Epithelial cell of proximal tubule (primary cell): ENCODE data around the gene POLL. TPM values are rescaled to one million over a fixed set of nuclear protein-coding genes. Genes with fewer than 3 reads are reported as not detected.
"Not testable (repeated sequence)": the region's sequence is repeated elsewhere in the genome, so short reads cannot be mapped to it uniquely, and the experiment has no call there.

Source experiments
- DNase-seq: peaks from one replicate; pipeline ENCODE4 v3.0.0-alpha.2; 2011; ENCODE audit warnings: low read depth
- H3K4me3 ChIP-seq: 2 replicates; pipeline ENCODE4 v1.5.1; 2011; ENCODE audit warnings: low read depth, mild to moderate bottlenecking, low read length
- CTCF ChIP-seq: conservative IDR thresholded peaks from 2 replicates; pipeline ENCODE4 v1.5.1; 2012; ENCODE audit warnings: low read depth, mild to moderate bottlenecking, low read length
- total RNA-seq: library from RNA; depleted of rRNA; stranded (reverse); fragments of >200 nt; gene quantifications from 2 replicates; pipeline ENCODE4 v1.2.3, GENCODE V29; 2015

POLL gene
- total RNA-seq, 1 donor from 2014 or later, result 27.6 TPM

GRCh38 chr10:101595591-101596433, 7.8 kb upstream of the POLL start:
- no peak for TF ChIP-seq CTCF
- DNase-seq, result no peak
- H3K4me3 ChIP-seq, result no peak overlapping the region

DNA sequence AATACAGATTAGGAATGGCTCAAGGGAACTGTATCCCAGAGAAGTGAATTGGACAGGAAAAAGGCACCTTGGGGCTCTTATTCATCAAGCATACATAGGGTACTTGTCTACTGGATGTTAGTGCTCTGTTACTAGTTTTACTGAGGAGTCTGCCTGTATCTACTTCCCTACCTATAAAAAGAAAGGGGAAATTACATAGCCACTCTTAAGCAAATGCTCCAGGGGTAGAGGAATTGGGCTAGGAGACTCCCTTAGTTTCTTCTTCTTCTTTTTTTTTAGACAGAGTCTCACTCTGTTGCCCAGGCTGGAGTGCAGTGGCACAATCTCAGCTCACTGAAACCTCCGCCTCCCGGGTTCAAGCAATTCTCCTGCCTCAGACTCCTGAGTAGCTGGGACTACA, 5.3 kb upstream of the POLL start:
- not testable (repeated sequence) for H3K4me3 ChIP-seq, DNase-seq

- no peak for TF ChIP-seq CTCF
- DNase-seq, result no peak
- peak overlapping the region; percentile 100 for H3K4me3 ChIP-seq
Measured at GRCh38 chr10:101588879-101589278, 822 bp upstream of the POLL start.

DNA sequence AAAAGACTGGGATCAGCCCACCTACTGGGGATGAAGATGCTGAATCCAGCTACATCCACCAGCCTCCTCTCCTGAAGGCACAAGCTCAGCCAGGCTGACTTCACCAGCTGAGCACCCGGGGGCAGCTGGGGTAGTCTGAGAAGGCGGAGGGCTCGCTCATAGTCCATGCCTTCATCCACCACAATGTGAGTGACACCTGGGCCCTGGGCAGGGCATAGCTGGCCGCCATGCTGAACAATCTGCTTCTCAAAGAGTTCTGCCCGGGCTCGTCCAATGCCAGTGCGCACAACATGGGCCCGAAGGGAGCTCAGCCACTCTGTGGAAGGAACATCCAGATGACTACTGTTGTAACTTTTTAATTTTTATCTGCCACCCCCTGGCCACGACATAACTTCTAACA, 2.2 kb downstream of the POLL start:
- no peak for DNase-seq
- no peak for TF ChIP-seq CTCF
- no peak overlapping the region for H3K4me3 ChIP-seq

DNA sequence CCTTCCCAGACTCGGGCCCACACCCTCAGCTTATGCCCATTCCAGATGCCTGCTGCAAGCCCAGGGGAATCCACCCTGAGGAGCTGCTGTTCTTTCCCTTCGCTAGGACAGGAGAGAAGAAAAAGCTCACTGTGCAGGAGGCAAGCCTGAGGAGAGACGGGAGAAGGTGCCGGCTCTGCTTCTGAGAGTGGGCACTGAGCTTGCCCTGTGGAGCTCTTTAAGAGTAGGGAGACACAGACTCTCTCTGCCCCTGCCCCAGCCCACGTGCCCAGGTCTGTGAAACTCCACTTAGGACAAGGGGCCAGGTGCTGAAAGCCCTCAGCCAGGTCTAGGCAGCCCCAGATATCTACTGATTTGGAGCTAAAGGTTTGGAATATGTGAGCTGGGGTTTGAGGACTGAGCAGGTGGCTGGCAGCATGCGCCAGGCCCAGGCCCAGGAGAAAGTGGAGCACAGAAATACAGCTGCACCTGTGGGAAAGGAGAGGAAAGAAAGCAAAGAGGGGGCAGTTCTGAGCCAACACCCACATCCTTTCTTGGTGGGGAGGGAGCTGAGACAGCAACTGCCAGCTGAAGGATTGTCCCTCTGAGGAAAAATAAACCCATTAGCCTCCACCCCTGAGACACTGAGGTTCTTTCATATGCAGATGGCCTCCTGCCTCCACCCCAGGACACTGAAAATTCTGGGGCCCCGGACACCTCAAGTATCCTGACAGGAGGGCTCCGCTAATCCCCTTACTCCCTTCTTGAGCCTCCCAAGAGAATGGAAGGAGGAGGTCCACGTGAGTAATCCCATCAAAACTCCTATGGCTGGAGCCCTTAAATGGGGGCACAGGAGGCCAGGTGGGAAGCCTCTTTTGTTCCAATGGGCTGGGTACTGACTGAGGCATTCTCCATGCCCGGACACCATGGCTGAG, 7.3 kb downstream of the POLL start:
- no peak for DNase-seq
- TF ChIP-seq CTCF, result no peak
- H3K4me3 ChIP-seq, result no peak overlapping the region

DNA sequence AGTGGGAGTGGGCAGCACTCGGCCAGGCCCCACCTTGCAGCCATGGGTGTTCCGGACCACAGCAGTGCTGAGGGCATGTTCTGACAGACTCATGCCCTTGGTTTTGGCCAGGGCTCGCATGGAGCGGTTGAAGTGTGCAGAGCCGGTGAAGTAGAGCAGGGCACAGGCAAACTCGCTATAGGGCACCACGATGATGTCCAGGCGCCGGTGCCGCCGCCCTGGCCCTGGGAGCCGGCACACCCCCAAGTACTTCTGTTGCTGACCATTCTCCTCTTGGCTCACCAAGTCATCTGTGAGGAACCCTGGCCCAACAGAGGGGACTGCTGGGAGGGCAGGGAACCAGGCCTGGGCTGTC, 8.6 kb downstream of the POLL start:
- no peak for TF ChIP-seq CTCF
- no peak overlapping the region for H3K4me3 ChIP-seq
- no peak for DNase-seq

GRCh38 chr10:101578803-101579515, 9.1 kb downstream of the POLL start:
- H3K4me3 ChIP-seq, result no peak overlapping the region
- no peak for DNase-seq
- no peak for TF ChIP-seq CTCF
